H1 (cell line): ENCODE results near the gene USH1G. TPM values are rescaled to one million over a fixed set of nuclear protein-coding genes. Genes with fewer than 3 reads are reported as not detected.
A peak's percentile ranks its signal among the peaks of the same experiment; 100 is the strongest.

Experiments used
- ATF2 ChIP-seq: IDR thresholded peaks from 2 replicates; pipeline ENCODE4 v1.6.1; 2012; ENCODE audit warnings: low read length, inconsistent platforms
- BCL11A ChIP-seq, 2 experiments: IDR thresholded peaks; one replicate each; pipeline ENCODE4 v1.6.1; 2011; ENCODE audit warnings: low read depth in 2 of 2, low read length in 2 of 2, mild to moderate bottlenecking in 2 of 2
- CEBPB ChIP-seq: IDR thresholded peaks from 2 replicates; pipeline ENCODE4 v1.6.1; 2012; ENCODE audit warnings: low read depth, low read length
- JUND ChIP-seq: IDR thresholded peaks from 2 replicates; pipeline ENCODE4 v1.6.1; 2011; ENCODE audit warnings: mild to moderate bottlenecking, improper control_type of control experiment, low read length
- KDM1A ChIP-seq: fragments of 200-600, 300-600 bp; sonication (generic); IDR thresholded peaks from 2 replicates; pipeline ENCODE4 v1.7.1; 2016; ENCODE audit warnings: mild to moderate bottlenecking, low read length, borderline replicate concordance
- KDM4A ChIP-seq: IDR thresholded peaks from one replicate; pipeline ENCODE4 v1.7.1; 2012; ENCODE audit warnings: low read depth, mild to moderate bottlenecking, moderate library complexity, low read length, inconsistent platforms; ENCODE audit not compliant: severe bottlenecking
- MAFK ChIP-seq: IDR thresholded peaks from 2 replicates; pipeline ENCODE4 v1.6.1; 2012; ENCODE audit warnings: low read depth, mild to moderate bottlenecking, improper control_type of control experiment, low read length
- NRF1 ChIP-seq: IDR thresholded peaks from 2 replicates; pipeline ENCODE4 v1.6.1; 2011; ENCODE audit warnings: mild to moderate bottlenecking, low read depth, low read length, improper control_type of control experiment
- PHF8 ChIP-seq: fragments of 200-600 bp; sonication (generic); conservative IDR thresholded peaks from 2 replicates; pipeline ENCODE4 v1.7.1; 2012; ENCODE audit warnings: low read depth, mild to moderate bottlenecking, inconsistent platforms, low read length, moderate library complexity
- SIN3A ChIP-seq, 2 experiments: IDR thresholded peaks in 1 of 2; conservative IDR thresholded peaks in 1 of 2; 2 replicates each; pipeline ENCODE4 v1.6.1; 2011 to 2012; ENCODE audit warnings: low read length in 2 of 2, improper control_type of control experiment in 1 of 2, low read depth in 1 of 2, mild to moderate bottlenecking in 1 of 2
- SUZ12 ChIP-seq: fragments of 200-600 bp; sonication (generic); IDR thresholded peaks from 2 replicates; pipeline ENCODE4 v1.6.1; 2012; ENCODE audit warnings: mild to moderate bottlenecking, inconsistent platforms, low read length, moderate library complexity, mixed read lengths
- TAF1 ChIP-seq: IDR thresholded peaks from 2 replicates; pipeline ENCODE4 v1.6.1; 2011; ENCODE audit warnings: mild to moderate bottlenecking, low read depth, low read length
- TAF7 ChIP-seq: optimal IDR thresholded peaks from 2 replicates; pipeline ENCODE3; 2011; ENCODE audit warnings: low read depth, mild to moderate bottlenecking, inconsistent platforms, low read length, moderate library complexity, borderline replicate concordance
- TBP ChIP-seq: IDR thresholded peaks from 2 replicates; pipeline ENCODE4 v1.6.1; 2011; ENCODE audit warnings: low read depth, low read length, improper control_type of control experiment
- TCF12 ChIP-seq: IDR thresholded peaks from 2 replicates; pipeline ENCODE4 v1.6.1; 2011; ENCODE audit warnings: low read depth, mild to moderate bottlenecking, low read length
- USF2 ChIP-seq: IDR thresholded peaks from 2 replicates; pipeline ENCODE4 v1.6.1; 2011; ENCODE audit warnings: low read length, improper control_type of control experiment
- polyA plus RNA-seq, 7 experiments: library from polyadenylated mRNA; depleted of rRNA in 3 of 7; stranded (reverse) in 5 of 7; unstranded in 2 of 7; fragments of >200 nt in 5 of 7; fragments of 200-250 nt in 2 of 7; gene quantifications; 1 replicate in 5 of 7; 2 replicates in 1 of 7; 4 replicates in 1 of 7; pipeline versions ENCODE4 v1.2.1 to v1.2.3, GENCODE V29; 2011 to 2013; ENCODE audit warnings: missing spikeins in 2 of 7, mixed read lengths in 2 of 7
- total RNA-seq: library from RNA; stranded (reverse); fragmentation: NEBNext Ultra II Directional; extraction: Animal tissue kit (Norgen Biotek cat#: 25700); gene quantifications from 2 replicates; pipeline ENCODE4 v1.2.1, GENCODE V29; 2021
- TF ChIP-seq, protein P1 (sequence below), 3 experiments: IDR thresholded peaks; 1 replicate in 2 of 3; 2 replicates in 1 of 3; pipeline versions ENCODE4 v1.5.1 to v1.6.1; 2011; ENCODE audit warnings: low read length in 3 of 3, mild to moderate bottlenecking in 3 of 3, inconsistent platforms in 2 of 3, low read depth in 1 of 3, moderate library complexity in 1 of 3; ENCODE audit not compliant: insufficient read depth in 1 of 3; ENCODE audit errors: control extremely low read depth in 1 of 3
- TF ChIP-seq, protein P2 (sequence below): IDR thresholded peaks from 2 replicates; pipeline ENCODE4 v1.6.1; 2012; ENCODE audit warnings: inconsistent platforms

USH1G gene
- total and polyA plus RNA-seq, 2 of the 8 experiments (the other 6 are each of a cell fraction or from before 2014, with no cell fraction given): 1.6 to 4.3 TPM

GRCh38 chr17:74957935-74958740, 35.1 kb upstream of the USH1G start (continued):
- no peak for TF ChIP-seq SIN3A (conservative IDR thresholded peaks at IDR 0.05 in 1 of 2, IDR thresholded peaks at IDR 0.05 in 1 of 2; ENCODE audit: low read depth in 1 of 2, low read length in 2 of 2)
- TF ChIP-seq USF2: no peak
- no peak for TF ChIP-seq SUZ12
- TF ChIP-seq, protein P1, sequence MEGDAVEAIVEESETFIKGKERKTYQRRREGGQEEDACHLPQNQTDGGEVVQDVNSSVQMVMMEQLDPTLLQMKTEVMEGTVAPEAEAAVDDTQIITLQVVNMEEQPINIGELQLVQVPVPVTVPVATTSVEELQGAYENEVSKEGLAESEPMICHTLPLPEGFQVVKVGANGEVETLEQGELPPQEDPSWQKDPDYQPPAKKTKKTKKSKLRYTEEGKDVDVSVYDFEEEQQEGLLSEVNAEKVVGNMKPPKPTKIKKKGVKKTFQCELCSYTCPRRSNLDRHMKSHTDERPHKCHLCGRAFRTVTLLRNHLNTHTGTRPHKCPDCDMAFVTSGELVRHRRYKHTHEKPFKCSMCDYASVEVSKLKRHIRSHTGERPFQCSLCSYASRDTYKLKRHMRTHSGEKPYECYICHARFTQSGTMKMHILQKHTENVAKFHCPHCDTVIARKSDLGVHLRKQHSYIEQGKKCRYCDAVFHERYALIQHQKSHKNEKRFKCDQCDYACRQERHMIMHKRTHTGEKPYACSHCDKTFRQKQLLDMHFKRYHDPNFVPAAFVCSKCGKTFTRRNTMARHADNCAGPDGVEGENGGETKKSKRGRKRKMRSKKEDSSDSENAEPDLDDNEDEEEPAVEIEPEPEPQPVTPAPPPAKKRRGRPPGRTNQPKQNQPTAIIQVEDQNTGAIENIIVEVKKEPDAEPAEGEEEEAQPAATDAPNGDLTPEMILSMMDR (IDR thresholded peaks at IDR 0.05; ENCODE audit: control extremely low read depth in 1 of 3, insufficient read depth in 1 of 3, low read depth in 1 of 3, low read length in 3 of 3): peak; percentile 82 to 99 (median 94)
- TF ChIP-seq NRF1: no peak
- TF ChIP-seq ATF2: no peak
- no peak for TF ChIP-seq PHF8
- TF ChIP-seq JUND: no peak
- TF ChIP-seq TAF1: no peak
- no peak for TF ChIP-seq KDM4A
- TF ChIP-seq KDM1A: no peak
- no peak for TF ChIP-seq CEBPB
- TF ChIP-seq TBP: no peak
- no peak for TF ChIP-seq TCF12
- TF ChIP-seq, protein P2, sequence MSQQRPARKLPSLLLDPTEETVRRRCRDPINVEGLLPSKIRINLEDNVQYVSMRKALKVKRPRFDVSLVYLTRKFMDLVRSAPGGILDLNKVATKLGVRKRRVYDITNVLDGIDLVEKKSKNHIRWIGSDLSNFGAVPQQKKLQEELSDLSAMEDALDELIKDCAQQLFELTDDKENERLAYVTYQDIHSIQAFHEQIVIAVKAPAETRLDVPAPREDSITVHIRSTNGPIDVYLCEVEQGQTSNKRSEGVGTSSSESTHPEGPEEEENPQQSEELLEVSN: no peak
- TF ChIP-seq BCL11A (IDR thresholded peaks at IDR 0.05; ENCODE audit: low read depth in 2 of 2, low read length in 2 of 2): no peak
- TF ChIP-seq TAF7: no peak
- no peak for TF ChIP-seq MAFK
